IMR-90 (cell line): ENCODE data around the gene NACC1. TPM values are rescaled to one million over a fixed set of nuclear protein-coding genes. Genes with fewer than 3 reads are reported as not detected.
A peak's percentile ranks its signal among the peaks of the same experiment; 100 is the strongest.

Experiments used
- ATAC-seq: fragments of 200-7000 bp; cut with Tn5 transposase; 2 replicates; pipeline ENCODE4 v1.9.1; 2020; ENCODE audit warnings: low read depth, mild to moderate bottlenecking, moderate library complexity
- BruUV-seq: library from RNA; stranded (reverse); fragments of 400-500 nt; replicated peaks from 2 replicates; lab custom pipeline; 2021; lab: Mats Ljungman, UMichigan
- CTCF ChIA-PET: fragments of 300-600 bp; formaldehyde crosslinking; extraction: SDS; loops from one replicate; lab custom pipeline; 2021; ENCODE audit warnings: antibody characterized with exemption; lab: Yijun Ruan, JAX
- POLR2A ChIA-PET: fragments of 300-600 bp; sonication (Branson Sonifier 250); formaldehyde crosslinking; loops from one replicate; lab custom pipeline; 2022; ENCODE audit warnings: antibody characterized with exemption; ENCODE audit not compliant: unreplicated experiment; lab: Charles Lee
- DNase-seq: peaks from one replicate; pipeline ENCODE4 v3.0.0; 2013
- H2AFZ ChIP-seq: replicated peaks from 2 replicates; pipeline ENCODE3; 2013; ENCODE audit warnings: low read length, mild to moderate bottlenecking; ENCODE audit not compliant: poor library complexity
- H2AK5ac ChIP-seq: 2 replicates; pipeline ENCODE4 v1.6.1; 2013; ENCODE audit warnings: low read depth, low read length, inconsistent platforms
- H2AK9ac ChIP-seq: replicated peaks from 2 replicates; pipeline ENCODE3; 2013; ENCODE audit warnings: mild to moderate bottlenecking, low read depth, low read length, moderate library complexity; ENCODE audit not compliant: poor library complexity
- H2BK120ac ChIP-seq: 2 replicates; pipeline ENCODE4 v1.6.1; 2013; ENCODE audit warnings: low read depth, low read length, inconsistent platforms
- H2BK15ac ChIP-seq: 3 replicates; pipeline ENCODE4 v1.6.1; 2013; ENCODE audit warnings: low read depth, low read length, inconsistent platforms
- H2BK20ac ChIP-seq: 2 replicates; pipeline ENCODE4 v1.6.1; 2013; ENCODE audit warnings: low read depth, mild to moderate bottlenecking, inconsistent platforms, low read length, moderate library complexity
- H2BK5ac ChIP-seq: 2 replicates; pipeline ENCODE4 v1.6.1; 2013; ENCODE audit warnings: mild to moderate bottlenecking, low read depth, low read length, inconsistent platforms; ENCODE audit not compliant: poor library complexity, severe bottlenecking
- H3K14ac ChIP-seq: replicated peaks from 2 replicates; pipeline ENCODE4 v1.6.1; 2013; ENCODE audit warnings: low read depth, low read length, inconsistent platforms
- H3K18ac ChIP-seq: 2 replicates; pipeline ENCODE4 v1.6.1; 2013; ENCODE audit warnings: low read depth, low read length, control low read depth
- H3K23ac ChIP-seq: 2 replicates; pipeline ENCODE4 v1.6.1; 2013; ENCODE audit warnings: low read depth, low read length, inconsistent platforms
- H3K27ac ChIP-seq: 2 replicates; pipeline ENCODE4 v1.5.1; 2013; ENCODE audit warnings: mild to moderate bottlenecking, control low read depth, low read length; ENCODE audit not compliant: insufficient read depth
- H3K27me3 ChIP-seq: 2 replicates; pipeline ENCODE4 v1.6.1; 2013; ENCODE audit warnings: low read length; ENCODE audit not compliant: control insufficient read depth, insufficient read depth
- H3K36me3 ChIP-seq: 2 replicates; pipeline ENCODE4 v1.6.1; 2013; ENCODE audit warnings: low read length, mixed read lengths; ENCODE audit not compliant: control insufficient read depth, insufficient read depth
- H3K4ac ChIP-seq: 2 replicates; pipeline ENCODE4 v1.6.1; 2013; ENCODE audit warnings: low read depth, low read length, inconsistent platforms
- H3K4me1 ChIP-seq: 2 replicates; pipeline ENCODE4 v1.6.1; 2013; ENCODE audit warnings: low read length, mixed read lengths; ENCODE audit not compliant: control insufficient read depth, insufficient read depth
- H3K4me2 ChIP-seq: 2 replicates; pipeline ENCODE4 v1.6.1; 2013; ENCODE audit warnings: low read depth, mild to moderate bottlenecking, control low read depth, low read length, moderate library complexity
- H3K4me3 ChIP-seq: 2 replicates; pipeline ENCODE4 v1.5.1; 2013; ENCODE audit warnings: low read depth, mild to moderate bottlenecking, control low read depth, low read length, moderate library complexity; ENCODE audit not compliant: insufficient read depth
- H3K56ac ChIP-seq: 2 replicates; pipeline ENCODE4 v1.6.1; 2013; ENCODE audit warnings: low read length, inconsistent platforms; ENCODE audit not compliant: insufficient read depth; ENCODE audit errors: extremely low read depth
- H3K79me1 ChIP-seq, 2 experiments: 2 replicates each; pipeline ENCODE4 v1.6.1; 2013; ENCODE audit warnings: low read length in 2 of 2, inconsistent platforms in 1 of 2, low read depth in 1 of 2
- H3K9ac ChIP-seq: 2 replicates; pipeline ENCODE4 v1.6.1; 2013; ENCODE audit warnings: low read depth, low read length, control low read depth
- H3K9me1 ChIP-seq: 2 replicates; pipeline ENCODE4 v1.6.1; 2013; ENCODE audit warnings: low read length, inconsistent platforms; ENCODE audit not compliant: insufficient read depth
- H3K9me3 ChIP-seq: 2 replicates; pipeline ENCODE4 v1.6.1; 2013; ENCODE audit warnings: low read length; ENCODE audit not compliant: control insufficient read depth, insufficient read depth
- H4K20me1 ChIP-seq: 2 replicates; pipeline ENCODE4 v1.6.1; 2013; ENCODE audit warnings: low read length, inconsistent platforms; ENCODE audit not compliant: insufficient read depth
- H4K5ac ChIP-seq: 2 replicates; pipeline ENCODE4 v1.6.1; 2013; ENCODE audit warnings: mild to moderate bottlenecking, low read depth, low read length, control low read depth
- H4K8ac ChIP-seq, 2 experiments: 2 replicates each; pipeline ENCODE4 v1.6.1; 2013; ENCODE audit warnings: low read depth in 2 of 2, low read length in 2 of 2, control low read depth in 1 of 2, inconsistent platforms in 1 of 2
- H4K91ac ChIP-seq: 2 replicates; pipeline ENCODE4 v1.6.1; 2013; ENCODE audit warnings: low read depth, low read length, inconsistent platforms; ENCODE audit not compliant: insufficient read depth
- BHLHE40 ChIP-seq: fragments of 150-350 bp; IDR thresholded peaks from 2 replicates; pipeline ENCODE4 v1.6.1; 2016; ENCODE audit warnings: mild to moderate bottlenecking, low read depth, low read length
- CHD1 ChIP-seq: IDR thresholded peaks from 2 replicates; pipeline ENCODE4 v1.6.1; 2012; ENCODE audit warnings: low read depth, low read length, improper control_type of control experiment
- CTCF ChIP-seq: conservative IDR thresholded peaks from 2 replicates; pipeline ENCODE4 v1.5.1; 2012; ENCODE audit warnings: mild to moderate bottlenecking, low read depth, low read length, improper control_type of control experiment
- FOS ChIP-seq: fragments of 150-350 bp; IDR thresholded peaks from 2 replicates; pipeline ENCODE4 v1.6.1; 2016; ENCODE audit warnings: low read depth, low read length
- MAFK ChIP-seq: IDR thresholded peaks from 2 replicates; pipeline ENCODE4 v1.6.1; 2012; ENCODE audit warnings: low read depth, low read length, improper control_type of control experiment
- MAZ ChIP-seq: IDR thresholded peaks from 2 replicates; pipeline ENCODE4 v1.6.1; 2012; ENCODE audit warnings: low read depth, mild to moderate bottlenecking, low read length, improper control_type of control experiment, moderate library complexity, borderline replicate concordance
- NFE2L2 ChIP-seq: fragments of 150-350 bp; IDR thresholded peaks from 2 replicates; pipeline ENCODE4 v1.6.1; 2016; ENCODE audit warnings: low read depth, mild to moderate bottlenecking, low read length
- POLR2A ChIP-seq: IDR thresholded peaks from 2 replicates; pipeline ENCODE4 v1.6.1; 2012; ENCODE audit warnings: mild to moderate bottlenecking, low read depth, low read length
- SMC3 ChIP-seq: fragments of 150-350 bp; IDR thresholded peaks from 2 replicates; pipeline ENCODE4 v1.6.1; 2016; ENCODE audit warnings: low read depth, mild to moderate bottlenecking, antibody characterized with exemption, low read length, moderate library complexity
- WGBS, 2 experiments: methylation state at CpG; one replicate each; pipeline versions ENCODE4 v1.1.5 to v1.1.7; 2013; ENCODE audit warnings: missing lambda C conversion rate in 2 of 2; ENCODE audit not compliant: insufficient read length in 1 of 2; ENCODE audit errors: extremely low coverage in 2 of 2; 5-methylcytosine and 5-hydroxymethylcytosine counted together
- dilution Hi-C: fragments of 300-500 bp; cut with HindIII; formaldehyde crosslinking; loops from one replicate; pipeline ENCODE4 v1.14.3; 2018; ENCODE audit warnings: low sequenced_read_pairs; ENCODE audit not compliant: unreplicated experiment
- in situ Hi-C: fragments of 300-500 bp; cut with MboI; formaldehyde crosslinking; loops from 3 replicates; pipeline ENCODE4 v1.14.3; 2019; ENCODE audit warnings: low sequenced_read_pairs, inconsistent platforms, mixed read lengths
- intact Hi-C: fragments of 100-400 bp; cut with micrococcal nuclease; formaldehyde crosslinking; loops from 2 replicates; pipeline ENCODE4 v1.10.0; 2022
- polyA plus RNA-seq, 3 experiments: library from polyadenylated mRNA; depleted of rRNA; stranded (reverse); fragments of >200 nt; gene quantifications; 2 replicates each; pipeline ENCODE4 v1.2.3, GENCODE V29; 2012; ENCODE audit warnings: low replicate concordance in 1 of 3
- total RNA-seq: library from RNA; depleted of rRNA; stranded (reverse); fragments of >200 nt; gene quantifications from 2 replicates; pipeline ENCODE4 v1.2.3, GENCODE V29; 2012

NACC1 gene
- total and polyA plus RNA-seq, 2 of the 4 experiments (the other 2 are of a cell fraction): 42.5 to 181 TPM

GRCh38 chr19:13152974-13153568 lies 35.0 kb downstream of the NACC1 start:
- in situ Hi-C loops: loop anchor here (10.0 kb wide), 1 partner anchor 692 kb away; no protein-coding TSS in a partner anchor

More at GRCh38 chr19:13152974-13153568, 35.0 kb downstream of the NACC1 start:
- Histone ChIP-seq H2AK9ac (peak overlapping the region; percentile 93), H3K9me1 (peaks cover 4% of the 10 kb centered on the region; the same call in 1 of the 2 replicates), H4K20me1 (peaks cover 29% of the 10 kb centered on the region), H2BK15ac (no peak overlapping the region), H4K5ac (no peak overlapping the region), H3K4me1 (peaks cover 17% of the 10 kb centered on the region), H4K91ac (peak overlapping the region; percentile 11; the same call in 1 of the 2 replicates), H3K79me1 (peaks cover 2 to 47% of the 10 kb centered on the region in 2 experiments; a peak in 2 of 4 replicates), H2AK5ac (peak overlapping the region; percentile 81), H3K9ac (peak overlapping the region; percentile 99), H3K56ac (peak overlapping the region; percentile 61; the same call in 1 of the 2 replicates), H4K8ac (no peak overlapping the region), H3K4me2 (peak overlapping the region; percentile 90), H3K27me3 (no peaks in the 10 kb centered on the region), H3K27ac (peak overlapping the region; percentile 81), H2BK120ac (peak overlapping the region; percentile 0; the same call in 1 of the 2 replicates), H3K36me3 (peaks cover 2% of the 10 kb centered on the region; the same call in 1 of the 2 replicates), H3K4ac (peak overlapping the region; percentile 92), H2BK20ac (no peak overlapping the region), H3K9me3 (no peaks in the 10 kb centered on the region), H3K23ac (peak overlapping the region; percentile 72; the same call in 1 of the 2 replicates), H3K18ac (no peak overlapping the region; the same call in 1 of the 2 replicates), H2AFZ (peak overlapping the region; percentile 73), H2BK5ac (peak overlapping the region; percentile 88), H3K14ac (peak overlapping the region; percentile 99), H3K4me3 (peak overlapping the region; percentile 82)
- DNase-seq (peak; percentile 93), ATAC-seq (peak; percentile 8)
- intact Hi-C loops (loop anchor here (1.0 kb wide), 1 partner anchor 35 kb away; the partner anchor contains the start of gene NACC1), dilution Hi-C loops (no loop called here)
- BruUV-seq: TSS peak; percentile 94
- CTCF ChIA-PET: interaction anchor here (1.5 kb wide), 1 partner anchor 10 kb away, joined by 3 read pairs; no protein-coding TSS in a partner anchor
- POLR2A ChIA-PET: interaction anchor here (1.7 kb wide), 1 partner anchor 10 kb away, joined by 4 read pairs; no protein-coding TSS in a partner anchor
- TF ChIP-seq CHD1 (peak; percentile 99), MAFK (no peak), CTCF (peak; percentile 6; the same call in 1 of the 2 replicates), SMC3 (no peak), NFE2L2 (peak; percentile 42), POLR2A (peak; percentile 100), MAZ (peak; percentile 84), BHLHE40 (peak; percentile 69), FOS (peak; percentile 39; the same call in 1 of the 2 replicates)
- WGBS, 2 experiments: 1% methylated on average over 35 of the region's 59 CpGs; no CpG with 5 or more reads in 1 of the 2 experiments
